Transverse colon (tissue), 4 donors: ENCODE data around the gene ARX.

ENCODE experiments used
- POLR2A ChIP-seq: fragments of 450-650 bp; IDR thresholded peaks from one replicate; pipeline ENCODE4 v1.6.1; 2016; ENCODE audit warnings: antibody characterized with exemption, mild to moderate bottlenecking, moderate library complexity
- POLR2AphosphoS5 ChIP-seq, 3 donors: sonication (generic); formaldehyde crosslinking; IDR thresholded peaks; one replicate each; pipeline ENCODE4 v1.6.1; 2016; ENCODE audit warnings: antibody characterized with exemption in 3 of 3
- TF ChIP-seq, protein P1 (sequence below), 5 experiments: fragments of 200-600 bp in 3 of 5; fragments of 450-650 bp in 2 of 5; sonication (generic) in 3 of 5; IDR thresholded peaks; 1 replicate in 2 of 5; 2 replicates in 3 of 5; pipeline ENCODE4 v1.5.1; 2016 to 2017; ENCODE audit warnings: antibody characterized with exemption in 5 of 5, inconsistent platforms in 3 of 5, mild to moderate bottlenecking in 2 of 5, moderate library complexity in 1 of 5

DNA sequence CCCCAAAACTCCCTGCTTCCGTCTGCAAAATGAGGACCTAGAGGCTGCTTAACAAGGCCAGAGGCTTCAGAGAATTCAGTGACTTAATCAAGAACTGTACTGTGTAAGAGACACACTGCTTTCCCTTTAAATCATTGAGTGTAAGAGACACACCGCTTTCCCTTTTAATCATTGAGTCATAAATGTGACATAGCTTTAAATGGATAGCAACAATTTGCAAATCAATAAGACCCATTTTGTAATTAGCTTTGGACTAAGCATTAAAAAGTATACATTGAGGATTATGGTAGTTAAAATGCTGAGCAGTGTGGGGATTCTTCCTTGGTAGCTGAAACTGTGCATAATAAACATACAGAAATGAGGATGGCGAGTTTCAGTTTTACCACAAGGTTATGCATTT, 31.8 kb downstream of the ARX start:
- TF ChIP-seq, protein P1, sequence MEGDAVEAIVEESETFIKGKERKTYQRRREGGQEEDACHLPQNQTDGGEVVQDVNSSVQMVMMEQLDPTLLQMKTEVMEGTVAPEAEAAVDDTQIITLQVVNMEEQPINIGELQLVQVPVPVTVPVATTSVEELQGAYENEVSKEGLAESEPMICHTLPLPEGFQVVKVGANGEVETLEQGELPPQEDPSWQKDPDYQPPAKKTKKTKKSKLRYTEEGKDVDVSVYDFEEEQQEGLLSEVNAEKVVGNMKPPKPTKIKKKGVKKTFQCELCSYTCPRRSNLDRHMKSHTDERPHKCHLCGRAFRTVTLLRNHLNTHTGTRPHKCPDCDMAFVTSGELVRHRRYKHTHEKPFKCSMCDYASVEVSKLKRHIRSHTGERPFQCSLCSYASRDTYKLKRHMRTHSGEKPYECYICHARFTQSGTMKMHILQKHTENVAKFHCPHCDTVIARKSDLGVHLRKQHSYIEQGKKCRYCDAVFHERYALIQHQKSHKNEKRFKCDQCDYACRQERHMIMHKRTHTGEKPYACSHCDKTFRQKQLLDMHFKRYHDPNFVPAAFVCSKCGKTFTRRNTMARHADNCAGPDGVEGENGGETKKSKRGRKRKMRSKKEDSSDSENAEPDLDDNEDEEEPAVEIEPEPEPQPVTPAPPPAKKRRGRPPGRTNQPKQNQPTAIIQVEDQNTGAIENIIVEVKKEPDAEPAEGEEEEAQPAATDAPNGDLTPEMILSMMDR (IDR thresholded peaks at IDR 0.05): no peak
- TF ChIP-seq POLR2A (no peak), POLR2AphosphoS5 (IDR thresholded peaks at IDR 0.05) (no peak)
